OCI-M2 (cell line): Measurements from ENCODE around the gene TMUB1.

ENCODE experiments used
- DNase-seq: peaks from one replicate; lab custom pipeline; 2025; ENCODE audit not compliant: unreplicated experiment; lab: John Stamatoyannopoulos, UW

TMUB1 gene

GRCh38 chr7:151035026-151035717, 48.1 kb downstream of the TMUB1 start:
- no peak for DNase-seq

- DNase-seq, result no peak
These were observed 48.8 kb downstream of the TMUB1 start for GRCh38 chr7:151034312-151035025.

GRCh38 chr7:151033864-151034249, 49.4 kb downstream of the TMUB1 start:
- no peak for DNase-seq

GRCh38 chr7:151032936-151033863, 50.1 kb downstream of the TMUB1 start:
- no peak for DNase-seq
